ENCODE measurements around the gene CPLANE2.

- no peak for TF ChIP-seq CTCF (tag by site-specific recombination; IDR thresholded peaks at IDR 0.05)
- TF ChIP-seq ZBTB21 (tag by site-specific recombination; IDR thresholded peaks at IDR 0.05), result no peak
- TF ChIP-seq KLF10 (tag by site-specific recombination; IDR thresholded peaks at IDR 0.05), result no peak
- TF ChIP-seq ZBTB11 (tag by site-specific recombination; conservative IDR thresholded peaks at IDR 0.05; ENCODE audit: low read depth), result no peak
- TF ChIP-seq ZNF777 (tag by site-specific recombination; IDR thresholded peaks at IDR 0.05; ENCODE audit: borderline replicate concordance), result no peak
- TF ChIP-seq ELK4 (IDR thresholded peaks at IDR 0.05; ENCODE audit: borderline replicate concordance, low read depth, low read length), result no peak
- no peak for TF ChIP-seq ZFP41 (tag by site-specific recombination; IDR thresholded peaks at IDR 0.05; ENCODE audit: borderline replicate concordance)
- TF ChIP-seq ZSCAN5A (tag by site-specific recombination; IDR thresholded peaks at IDR 0.05), result no peak
- TF ChIP-seq KLF1 (tag by site-specific recombination; IDR thresholded peaks at IDR 0.05), result no peak
These were observed 24.6 kb downstream of the CPLANE2 start, which contains the start of gene ARHGEF19 for GRCh38 chr1:16212251-16212961.
